K562 (cell line): ENCODE measurements around the gene POLR3GL. TPM values are rescaled to one million over a fixed set of nuclear protein-coding genes. Genes with fewer than 3 reads are reported as not detected.

Experiments
- ASH1L ChIP-seq: fragments of 450-650 bp; IDR thresholded peaks from 2 replicates; pipeline ENCODE4 v1.6.1; 2018; ENCODE audit warnings: borderline replicate concordance, mild to moderate bottlenecking, low read depth; ENCODE audit not compliant: partially characterized antibody
- CBFA2T3 ChIP-seq: fragments of 450-650 bp; IDR thresholded peaks from 2 replicates; pipeline ENCODE4 v1.6.1; 2017
- CBX8 ChIP-seq: fragments of 200-600 bp; sonication (generic); IDR thresholded peaks from 2 replicates; pipeline ENCODE4 v1.6.1; 2012; ENCODE audit warnings: borderline replicate concordance, mixed run types, low read depth, mild to moderate bottlenecking, moderate library complexity, mixed read lengths, low read length, control low read depth, inconsistent platforms; ENCODE audit not compliant: poor library complexity, severe bottlenecking; ENCODE audit errors: extremely low read depth
- CHCHD3 ChIP-seq: fragments of 250-450 bp; sonication (Bioruptor Pico); IDR thresholded peaks from 2 replicates; pipeline ENCODE4 v2.1.2; 2022; ENCODE audit warnings: mild to moderate bottlenecking
- CHD2 ChIP-seq: IDR thresholded peaks from 2 replicates; pipeline ENCODE4 v1.6.1; 2011; ENCODE audit warnings: low read depth, low read length
- CXXC5 ChIP-seq: fragments of 250-450 bp; sonication (Bioruptor Pico); IDR thresholded peaks from 2 replicates; pipeline ENCODE4 v1.8.0; 2022; ENCODE audit warnings: inconsistent platforms, mild to moderate bottlenecking, moderate library complexity
- ELF4 ChIP-seq: fragments of 450-650 bp; formaldehyde crosslinking; IDR thresholded peaks from 2 replicates; pipeline ENCODE4 v1.4.0; 2022; ENCODE audit warnings: missing genetic modification characterization
- FOXA3 ChIP-seq, 2 experiments: fragments of 450-650 bp in 1 of 2; sonication (generic) in 1 of 2; formaldehyde crosslinking; IDR thresholded peaks in 1 of 2; conservative IDR thresholded peaks in 1 of 2; 2 replicates each; pipeline versions ENCODE4 v1.4.0 to v1.8.0; 2020 to 2022; ENCODE audit warnings: mild to moderate bottlenecking in 2 of 2, missing genetic modification reagents in 1 of 2
- GABPB2 ChIP-seq: fragments of 250-450 bp; sonication (Bioruptor Pico); conservative IDR thresholded peaks from 2 replicates; pipeline ENCODE4 v1.5.1; 2021; ENCODE audit warnings: mild to moderate bottlenecking
- GATA2 ChIP-seq: sonication (generic); formaldehyde crosslinking; IDR thresholded peaks from 2 replicates; pipeline ENCODE4 v1.4.0; 2020; ENCODE audit warnings: mild to moderate bottlenecking, missing genetic modification reagents
- HDGF ChIP-seq: fragments of 450-650 bp; IDR thresholded peaks from 2 replicates; pipeline ENCODE4 v1.6.1; 2016
- HMG20B ChIP-seq: fragments of 250-450 bp; sonication (Bioruptor Pico); IDR thresholded peaks from 2 replicates; pipeline ENCODE4 v1.5.0; 2021; ENCODE audit warnings: mild to moderate bottlenecking
- KDM4B ChIP-seq, 2 experiments: fragments of 450-650 bp in 1 of 2; sonication (generic) in 1 of 2; IDR thresholded peaks; 2 replicates each; pipeline ENCODE4 v1.6.1; 2016 to 2017; ENCODE audit warnings: borderline replicate concordance in 2 of 2, antibody characterized with exemption in 1 of 2, low read depth in 1 of 2, mild to moderate bottlenecking in 1 of 2
- MED1 ChIP-seq: sonication (generic); formaldehyde crosslinking; IDR thresholded peaks from 2 replicates; pipeline ENCODE4 v1.8.1; 2023; ENCODE audit warnings: missing genetic modification reagents, borderline replicate concordance
- MITF ChIP-seq: IDR thresholded peaks from 2 replicates; pipeline ENCODE4 v1.6.1; 2014; ENCODE audit warnings: antibody characterized with exemption
- MLLT1 ChIP-seq, 2 experiments: fragments of 450-650 bp; IDR thresholded peaks; 2 replicates each; pipeline ENCODE4 v1.6.1; 2016
- NBN ChIP-seq: fragments of 450-650 bp; IDR thresholded peaks from 2 replicates; pipeline ENCODE4 v1.6.1; 2016; ENCODE audit warnings: low read depth, mild to moderate bottlenecking
- POLR2H ChIP-seq: IDR thresholded peaks from 2 replicates; pipeline ENCODE4 v1.6.1; 2016; ENCODE audit warnings: missing genetic modification characterization, low read depth, mild to moderate bottlenecking, control low read depth, missing compliant biosample characterization, moderate library complexity
- SREBF2 ChIP-seq: sonication (generic); formaldehyde crosslinking; IDR thresholded peaks from 2 replicates; pipeline ENCODE4 v1.4.0; 2020; ENCODE audit warnings: mild to moderate bottlenecking, missing genetic modification reagents
- TARDBP ChIP-seq: fragments of 450-650 bp; IDR thresholded peaks from 2 replicates; pipeline ENCODE4 v1.6.1; 2016
- THRAP3 ChIP-seq: fragments of 450-650 bp; IDR thresholded peaks from 2 replicates; pipeline ENCODE4 v1.6.1; 2016; ENCODE audit warnings: mild to moderate bottlenecking, inconsistent platforms, borderline replicate concordance
- ZBTB34 ChIP-seq: fragments of 250-450 bp; sonication (Bioruptor Pico); IDR thresholded peaks from 2 replicates; pipeline ENCODE4 v1.8.0; 2021; ENCODE audit warnings: mild to moderate bottlenecking, moderate library complexity
- ZNF134 ChIP-seq: fragments of 250-450 bp; sonication (Bioruptor Pico); conservative IDR thresholded peaks from 2 replicates; pipeline ENCODE4 v1.4.0; 2020
- ZNF212 ChIP-seq: fragments of 450-650 bp; formaldehyde crosslinking; IDR thresholded peaks from 2 replicates; pipeline ENCODE4 v1.4.0; 2020; ENCODE audit warnings: mild to moderate bottlenecking
- ZNF224 ChIP-seq: sonication (generic); formaldehyde crosslinking; IDR thresholded peaks from 2 replicates; pipeline ENCODE4 v1.8.0; 2022; ENCODE audit warnings: mild to moderate bottlenecking, missing genetic modification reagents
- ZNF316 ChIP-seq: fragments of 450-650 bp; IDR thresholded peaks from 2 replicates; pipeline ENCODE4 v1.6.1; 2016
- ZNF511 ChIP-seq: sonication (generic); formaldehyde crosslinking; IDR thresholded peaks from 2 replicates; pipeline ENCODE4 v1.8.0; 2022; ENCODE audit warnings: mild to moderate bottlenecking, missing genetic modification reagents
- polyA plus RNA-seq, 8 experiments: library from polyadenylated mRNA; depleted of rRNA in 4 of 8; stranded (reverse) in 5 of 8; unstranded in 3 of 8; fragments of >200 nt; fragmentation: Nextera tagmentation in 2 of 8; fragmentation: Illumina TruSeq in 1 of 8; extraction: Ambion mirVana in 2 of 8; extraction: Trizol in 1 of 8; gene quantifications; 2 replicates each; pipeline versions ENCODE4 v1.2.1 to v1.2.3, GENCODE V29; 2011 to 2014; ENCODE audit warnings: inconsistent platforms in 1 of 8, missing spikeins in 1 of 8
- total RNA-seq, 7 experiments: library from RNA; depleted of rRNA in 6 of 7; stranded (reverse); fragments of >200 nt in 6 of 7; fragmentation: Illumina TruSeq in 2 of 7; extraction: Trizol in 2 of 7; gene quantifications; 2 replicates each; pipeline versions ENCODE4 v1.2.1 to v1.2.3, GENCODE V29; 2011 to 2021; ENCODE audit warnings: low replicate concordance in 1 of 7

Gene POLR3GL
- total and polyA plus RNA-seq, 9 of the 15 experiments (the other 6 are each of a cell fraction or from before 2014, with no cell fraction given): 14.6 to 48.4 (median 38.2) TPM

GRCh38 chr1:145990249-145990855 is 25.9 kb downstream of the POLR3GL start (continued):
- TF ChIP-seq FOXA3 (CRISPR knock-in tag; conservative IDR thresholded peaks at IDR 0.05 in 1 of 2, IDR thresholded peaks at IDR 0.05 in 1 of 2): no peak
- TF ChIP-seq POLR2H (tag): no peak; the same call in 1 of the 2 replicates
- no peak for TF ChIP-seq ZNF134 (CRISPR knock-in tag)
- TF ChIP-seq TARDBP: no peak
- TF ChIP-seq MED1: no peak
- no peak for TF ChIP-seq CBFA2T3
- 0 out of 2 replicates have a peak, but pooled peaks have one; percentile 12 for TF ChIP-seq ZNF212 (CRISPR knock-in tag)
- peak; percentile 56; the same call in 1 of the 2 replicates for TF ChIP-seq CHCHD3 (CRISPR knock-in tag)
- TF ChIP-seq GATA2 (CRISPR knock-in tag): no peak
- TF ChIP-seq CHD2: no peak
- no peak for TF ChIP-seq CBX8
- TF ChIP-seq MITF: no peak
- TF ChIP-seq MLLT1 (IDR thresholded peaks at IDR 0.05): peak; percentile 16 to 18; a peak in 2 of 4 replicates
- TF ChIP-seq ZNF511 (CRISPR knock-in tag): no peak
- no peak for TF ChIP-seq ELF4 (CRISPR knock-in tag)
- TF ChIP-seq GABPB2 (CRISPR knock-in tag): peak; percentile 77
- no peak for TF ChIP-seq ZNF316
- TF ChIP-seq KDM4B (IDR thresholded peaks at IDR 0.05; ENCODE audit: borderline replicate concordance in 2 of 2, low read depth in 1 of 2): no peak; a peak in 1 of 4 replicates
- no peak for TF ChIP-seq ZBTB34
- TF ChIP-seq HDGF: no peak
- 0 out of 2 replicates have a peak, but pooled peaks have one; percentile 11 for TF ChIP-seq NBN
- peak; percentile 80 for TF ChIP-seq HMG20B
- TF ChIP-seq CXXC5 (CRISPR knock-in tag): no peak
- no peak for TF ChIP-seq SREBF2 (CRISPR knock-in tag)
- no peak for TF ChIP-seq ASH1L
- TF ChIP-seq ZNF224 (CRISPR knock-in tag): no peak
- no peak for TF ChIP-seq THRAP3
